GM18498 (cell line): ENCODE results near the gene C10orf95.

Experiments
- ATAC-seq: cut with Tn5 transposase; IDR thresholded peaks from one replicate; pipeline ENCODE4 v1.9.1; 2021; ENCODE audit warnings: mild to moderate bottlenecking, moderate library complexity; ENCODE audit not compliant: unreplicated experiment

C10orf95 gene

DNA sequence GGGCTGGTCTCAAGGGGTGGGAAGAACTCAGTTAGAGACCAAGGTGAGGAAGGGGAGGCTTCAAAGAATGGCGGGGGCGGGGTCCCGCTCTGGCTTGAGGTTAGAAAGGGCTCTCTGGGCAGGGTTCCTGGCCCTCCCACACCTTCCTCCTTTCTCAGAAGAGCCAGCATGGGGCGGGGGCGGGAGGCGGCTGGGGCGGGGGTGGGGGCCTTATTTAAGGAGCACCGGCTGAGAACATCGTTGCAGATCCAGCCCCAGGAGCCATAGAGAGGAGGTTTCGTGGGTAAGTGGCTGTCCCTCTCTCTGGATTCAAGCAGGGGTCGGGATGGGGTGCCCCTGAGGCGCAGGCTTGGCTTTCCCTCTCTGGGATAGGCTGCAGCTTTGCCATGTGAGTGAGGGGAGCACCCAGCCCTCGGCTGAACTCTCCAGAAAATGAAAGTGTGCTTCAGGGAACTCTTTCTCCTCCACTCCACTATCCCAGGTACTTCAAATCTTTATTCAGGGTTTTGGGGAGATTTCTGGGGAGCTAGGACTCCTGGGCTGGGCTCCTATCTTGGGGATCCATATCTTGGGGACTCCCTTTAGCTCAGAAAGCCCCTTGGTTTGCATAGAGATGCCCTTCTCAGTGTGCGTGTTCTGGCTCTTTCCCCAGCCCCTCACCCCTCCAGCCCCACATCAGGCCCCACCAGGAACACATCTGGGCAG is 15.7 kb downstream of the C10orf95 start:
- ATAC-seq = no peak

DNA sequence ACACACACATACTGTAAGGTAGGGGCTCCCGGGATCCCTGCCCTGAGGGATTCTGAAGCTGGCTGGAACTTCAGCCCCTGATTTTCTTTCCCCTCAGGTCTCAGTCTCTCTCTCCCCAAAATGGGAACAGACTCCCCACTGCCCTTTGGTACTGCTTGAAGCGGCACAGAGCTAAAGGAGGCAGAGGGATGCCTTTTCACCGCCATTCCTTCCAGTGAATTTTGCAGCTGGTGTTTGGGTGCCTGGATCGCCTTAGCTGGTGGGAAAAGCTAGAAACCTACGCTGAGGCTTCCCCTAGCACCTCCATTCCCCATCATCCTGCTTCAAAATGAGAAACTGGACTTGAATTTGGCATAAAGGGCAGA is 16.2 kb downstream of the C10orf95 start:
- ATAC-seq = no peak

DNA sequence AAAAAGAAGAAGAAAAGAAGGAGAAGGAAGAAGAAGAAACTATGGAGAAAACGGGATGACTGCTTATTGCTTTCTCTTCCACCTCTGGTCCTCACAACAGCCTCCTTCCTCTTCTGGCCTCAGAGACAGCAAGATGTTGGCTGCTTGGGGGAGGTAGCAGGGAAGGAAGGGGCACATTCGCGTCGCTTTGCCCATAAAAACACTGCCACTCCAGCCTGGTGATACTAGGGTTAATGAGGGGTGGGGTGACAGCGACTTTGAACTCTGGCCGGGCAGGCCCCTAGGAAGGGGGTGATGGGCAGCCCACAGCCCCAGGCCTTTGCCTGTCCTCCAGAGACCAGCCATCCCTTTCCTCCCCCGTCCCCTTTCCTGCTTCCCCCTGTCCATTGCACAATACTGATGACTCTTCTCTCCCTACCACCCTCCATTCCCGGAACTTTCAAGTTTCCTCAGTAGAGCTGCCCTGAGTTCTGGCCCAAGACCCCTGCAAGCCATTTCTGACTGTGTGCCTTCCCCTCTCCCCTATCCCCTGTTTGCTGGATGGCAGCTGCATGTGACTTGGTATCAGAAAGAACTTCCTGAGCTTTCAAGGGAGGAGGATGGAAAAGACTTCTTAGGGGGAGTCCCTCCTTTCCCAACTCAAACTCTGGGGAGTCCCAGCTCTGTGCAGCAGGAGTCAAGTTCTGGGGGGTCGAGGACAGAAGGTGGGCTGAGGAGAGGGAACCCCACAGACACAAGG is 16.8 kb downstream of the C10orf95 start:
- ATAC-seq = no peak

DNA sequence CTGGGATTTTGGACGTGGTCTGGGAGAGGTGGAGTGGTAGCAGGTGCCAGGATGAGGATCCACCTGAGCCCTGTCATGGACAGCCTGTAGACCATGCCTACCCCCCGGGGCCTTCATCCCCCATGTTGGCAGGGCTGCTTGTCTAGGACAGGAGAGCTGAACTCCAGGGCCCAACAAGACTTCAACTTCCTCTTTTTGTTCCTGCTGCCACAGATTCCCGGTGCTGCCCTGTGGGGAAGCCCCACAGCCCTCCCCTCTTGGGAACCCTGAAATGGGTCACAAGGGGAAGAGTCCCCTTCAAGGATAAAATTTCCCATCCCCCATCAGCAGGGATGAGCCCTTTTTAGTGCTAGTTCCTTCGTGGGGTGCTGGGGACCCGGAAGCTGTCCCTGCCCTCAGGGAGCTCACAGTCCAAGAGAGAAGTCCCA is 17.7 kb downstream of the C10orf95 start:
- no peak for ATAC-seq

DNA sequence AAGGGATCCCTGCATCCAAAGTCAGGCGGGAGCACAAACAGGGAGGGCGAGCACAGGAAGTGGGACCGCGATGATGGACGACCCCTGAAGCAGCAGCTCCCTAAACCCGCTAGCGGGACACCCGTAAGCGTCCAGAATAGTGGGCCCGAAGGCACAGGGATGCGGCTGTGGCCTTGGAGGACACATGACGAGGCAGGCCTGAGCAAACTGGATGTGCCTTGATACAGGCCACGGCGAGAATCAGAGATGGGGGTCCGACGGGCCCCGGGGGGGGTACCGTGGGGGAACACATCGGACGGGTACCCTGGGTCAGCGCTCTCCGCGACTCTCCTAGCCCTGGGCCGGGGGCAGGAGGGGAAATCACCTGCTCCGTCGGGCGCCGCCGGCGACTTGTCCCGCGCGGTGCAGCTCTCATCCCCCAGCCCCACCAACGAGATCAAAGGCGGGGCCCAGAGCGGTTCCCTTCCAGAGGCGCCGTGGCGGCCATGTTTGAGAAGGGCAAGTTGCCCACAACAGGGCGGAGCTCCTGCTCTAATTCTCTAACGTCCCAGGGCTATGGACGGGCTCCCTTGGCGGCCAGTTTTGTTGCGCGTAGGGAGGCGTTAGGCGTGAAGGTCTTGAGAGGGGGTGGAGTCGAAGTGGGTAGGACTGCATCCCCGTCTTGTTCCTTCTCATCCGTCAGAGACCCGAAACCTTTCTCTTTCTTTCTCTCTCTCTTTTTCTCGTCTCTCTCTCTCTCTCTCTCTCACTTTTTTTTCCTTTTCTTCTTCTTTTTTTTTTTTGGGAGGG is 19.0 kb downstream of the C10orf95 start, which contains the start of gene CUEDC2:
Gene CUEDC2 (minus strand): TSS at position 413 of the 789 bp plus-strand sequence. CDS start 7,386 bp downstream, outside the sequence.
- peak; percentile 88 for ATAC-seq

DNA sequence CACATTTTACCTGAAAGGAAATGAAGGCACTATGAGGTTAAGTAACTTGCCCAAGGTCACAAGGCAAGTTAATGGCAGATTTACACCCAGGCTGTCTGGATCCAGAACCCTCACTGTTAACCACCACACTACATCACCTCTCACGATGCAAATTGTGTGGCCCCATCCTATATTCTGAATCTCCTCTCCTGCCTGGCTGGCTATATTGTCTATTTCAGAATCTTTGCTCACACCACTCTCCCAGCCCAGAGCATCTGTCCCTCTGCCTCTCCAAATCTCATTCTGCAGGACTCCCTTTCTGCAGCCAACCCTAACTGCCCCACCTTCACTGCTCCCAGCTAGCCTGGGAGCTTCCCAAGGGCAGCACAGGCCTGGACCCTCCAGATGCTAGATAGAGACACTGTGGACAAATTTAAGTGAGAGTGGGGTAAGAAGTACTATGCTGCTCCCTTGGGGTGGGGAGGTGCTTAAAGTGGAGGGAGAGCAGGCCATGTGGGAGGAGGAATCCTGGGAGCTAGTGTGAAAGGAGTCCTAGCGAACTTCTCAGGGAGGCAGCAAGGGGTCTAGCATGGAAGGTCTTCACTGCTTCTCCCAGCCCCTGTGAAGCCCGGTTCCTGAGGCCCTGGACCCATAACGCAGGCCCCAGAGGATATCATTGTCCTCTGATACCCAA is 19.8 kb downstream of the C10orf95 start:
- ATAC-seq = no peak

DNA sequence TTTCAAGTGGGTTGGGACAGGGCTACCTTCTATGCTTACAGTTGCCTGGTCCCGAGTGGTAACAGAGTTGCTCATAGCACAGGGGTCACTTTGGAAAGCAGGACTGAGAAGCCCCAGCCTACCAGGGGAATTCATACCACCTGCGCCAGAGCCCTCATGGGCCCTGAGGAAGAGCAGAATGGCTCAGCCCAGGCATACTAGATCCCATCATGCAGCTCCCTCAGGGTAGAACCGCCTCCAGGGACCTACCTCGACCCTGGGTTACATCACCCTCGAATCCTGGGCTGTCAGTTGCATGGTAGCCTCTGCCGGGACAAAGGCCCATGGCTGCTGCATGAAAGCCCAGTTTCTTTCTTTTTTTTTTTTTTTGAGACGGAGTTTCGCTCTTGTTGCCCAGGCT is 21.9 kb downstream of the C10orf95 start:
- ATAC-seq = no peak

DNA sequence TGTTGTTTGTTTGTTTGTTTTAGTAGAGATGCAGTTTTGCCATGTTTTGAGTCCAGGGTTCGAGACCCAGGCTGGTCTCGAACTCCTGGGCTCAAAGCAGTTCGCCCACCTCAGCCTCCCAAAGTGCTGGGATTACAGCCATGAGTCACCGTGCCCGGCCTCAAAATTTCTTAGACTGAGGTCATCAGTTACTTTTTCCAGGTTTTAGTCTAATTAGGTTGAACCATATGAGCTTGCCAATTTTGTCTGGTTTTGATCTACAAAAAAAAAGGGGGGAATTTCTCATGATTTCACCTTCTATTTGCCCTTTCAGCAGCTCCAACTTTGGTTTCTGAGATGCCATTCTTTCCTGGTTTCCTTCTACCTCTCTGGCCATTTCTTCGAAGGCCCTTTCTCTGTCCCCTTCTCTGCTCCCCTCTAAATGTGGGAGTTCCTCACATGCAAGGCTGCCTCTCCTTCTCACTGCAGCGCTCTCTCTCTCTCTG is 24.5 kb downstream of the C10orf95 start:
- no peak for ATAC-seq

DNA sequence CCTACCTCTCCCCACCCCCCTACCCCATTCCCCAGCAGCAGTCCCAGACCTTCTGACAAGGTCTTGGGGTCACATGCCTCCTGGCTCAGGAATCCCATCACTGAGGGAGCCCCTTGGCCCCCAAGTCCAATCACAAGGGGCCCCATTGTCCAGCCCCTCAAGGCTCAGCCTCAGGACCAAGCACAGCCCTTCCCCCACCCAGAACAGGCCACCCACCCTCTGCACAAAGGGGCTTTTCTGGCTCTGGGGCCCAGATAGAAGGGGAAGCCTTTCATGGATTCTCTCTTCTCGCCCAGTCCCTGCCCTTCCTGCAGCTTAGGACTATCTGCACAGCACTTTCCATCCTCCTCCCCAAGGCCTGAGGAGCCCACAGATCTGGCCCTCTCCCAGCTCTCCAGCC is 25.9 kb downstream of the C10orf95 start:
- no peak for ATAC-seq

DNA sequence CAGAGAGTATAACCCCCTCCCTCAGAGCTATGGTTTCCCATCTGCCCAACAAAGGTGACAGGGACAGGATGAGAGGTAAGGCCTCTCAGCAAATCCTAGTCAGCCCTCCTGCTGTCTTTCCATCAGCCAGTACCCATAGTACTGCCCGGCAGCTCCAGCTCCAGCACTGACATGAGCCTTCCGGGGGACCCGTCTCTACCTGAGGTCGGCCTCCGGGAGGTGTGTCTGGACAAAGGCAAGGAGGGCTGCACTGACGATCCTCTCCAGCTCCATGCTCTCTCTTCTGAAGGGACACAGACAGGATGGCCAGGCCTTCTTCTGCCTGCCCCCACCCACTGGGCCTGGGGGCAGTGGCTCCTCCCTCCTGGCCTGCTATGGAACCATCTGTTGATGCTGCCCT is 26.4 kb downstream of the C10orf95 start:
- no peak for ATAC-seq

DNA sequence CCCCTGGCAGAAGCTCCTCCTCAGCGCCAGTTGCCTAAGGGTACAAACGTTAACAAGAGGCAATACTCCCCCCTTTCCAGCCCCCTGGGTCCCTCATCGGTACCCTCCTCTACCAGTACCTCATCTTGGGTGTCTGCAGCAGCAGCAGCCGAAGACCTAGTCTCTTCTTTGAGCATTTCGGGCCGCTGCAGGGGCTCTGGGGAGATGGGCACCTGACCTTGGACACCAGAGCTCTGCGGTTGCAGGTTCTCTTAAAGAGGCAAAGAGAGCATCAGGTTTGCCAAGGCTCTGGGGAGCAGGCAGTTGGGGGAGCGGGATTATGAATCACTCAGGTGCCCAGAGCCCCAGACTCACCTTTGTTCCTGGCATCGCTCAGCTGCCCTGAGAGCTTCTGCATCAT is 27.2 kb downstream of the C10orf95 start:
- ATAC-seq = no peak

DNA sequence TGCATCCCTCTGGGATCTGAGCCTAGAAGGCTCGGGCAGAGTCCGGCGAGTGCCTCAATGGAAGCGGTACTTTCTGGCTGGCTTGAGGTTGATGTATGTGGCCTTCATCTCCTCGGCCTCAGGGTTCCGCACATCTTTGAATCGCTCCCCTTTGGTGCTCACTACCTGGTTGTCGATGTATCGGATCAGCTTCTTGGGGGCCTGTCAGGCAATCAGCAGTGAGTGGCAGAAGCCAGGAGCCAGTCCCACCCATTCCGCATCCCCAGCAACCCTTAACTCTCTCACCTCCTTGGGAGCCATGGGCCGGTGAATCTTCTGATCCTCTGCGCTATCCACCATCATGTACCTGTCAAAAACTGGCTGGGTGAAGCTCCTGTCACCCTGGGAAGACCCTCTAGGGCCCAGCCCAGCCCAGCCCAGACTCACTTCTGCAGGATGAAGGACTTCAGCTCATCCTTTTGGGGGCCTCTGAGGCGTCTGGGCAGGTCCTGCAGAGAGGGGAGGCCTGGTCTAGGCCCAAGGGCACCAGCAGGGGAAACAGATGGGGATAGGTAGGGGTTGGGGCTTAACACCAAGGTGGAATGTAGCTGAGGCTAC is 27.9 kb downstream of the C10orf95 start:
- no peak for ATAC-seq

DNA sequence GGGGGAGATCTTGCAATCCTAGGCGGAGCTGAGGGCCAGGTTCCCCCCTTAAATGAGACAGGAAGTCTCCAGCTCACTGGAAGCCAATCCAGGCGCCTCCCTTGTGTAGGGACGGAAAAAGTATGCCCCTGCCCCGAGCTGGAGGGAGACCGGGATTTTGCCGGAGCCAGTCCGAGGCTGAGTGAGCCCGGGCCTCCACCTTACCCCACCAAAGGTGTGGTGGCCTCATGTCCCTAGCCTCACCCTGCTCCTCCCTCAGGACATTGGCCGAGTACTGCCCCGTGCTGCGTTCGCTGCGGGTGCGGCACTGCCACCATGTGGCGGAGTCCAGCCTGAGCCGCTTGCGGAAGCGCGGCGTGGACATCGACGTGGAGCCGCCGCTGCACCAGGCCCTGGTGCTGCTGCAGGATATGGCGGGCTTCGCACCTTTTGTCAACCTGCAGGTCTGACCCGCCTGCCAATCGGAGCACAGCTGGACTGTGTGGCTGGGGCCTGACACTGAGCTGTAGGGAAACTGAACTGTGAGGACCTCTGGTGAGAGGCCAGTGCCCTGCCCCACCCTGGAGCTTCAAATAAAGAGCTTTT is 28.7 kb downstream of the C10orf95 start:
- peak; percentile 34 for ATAC-seq

DNA sequence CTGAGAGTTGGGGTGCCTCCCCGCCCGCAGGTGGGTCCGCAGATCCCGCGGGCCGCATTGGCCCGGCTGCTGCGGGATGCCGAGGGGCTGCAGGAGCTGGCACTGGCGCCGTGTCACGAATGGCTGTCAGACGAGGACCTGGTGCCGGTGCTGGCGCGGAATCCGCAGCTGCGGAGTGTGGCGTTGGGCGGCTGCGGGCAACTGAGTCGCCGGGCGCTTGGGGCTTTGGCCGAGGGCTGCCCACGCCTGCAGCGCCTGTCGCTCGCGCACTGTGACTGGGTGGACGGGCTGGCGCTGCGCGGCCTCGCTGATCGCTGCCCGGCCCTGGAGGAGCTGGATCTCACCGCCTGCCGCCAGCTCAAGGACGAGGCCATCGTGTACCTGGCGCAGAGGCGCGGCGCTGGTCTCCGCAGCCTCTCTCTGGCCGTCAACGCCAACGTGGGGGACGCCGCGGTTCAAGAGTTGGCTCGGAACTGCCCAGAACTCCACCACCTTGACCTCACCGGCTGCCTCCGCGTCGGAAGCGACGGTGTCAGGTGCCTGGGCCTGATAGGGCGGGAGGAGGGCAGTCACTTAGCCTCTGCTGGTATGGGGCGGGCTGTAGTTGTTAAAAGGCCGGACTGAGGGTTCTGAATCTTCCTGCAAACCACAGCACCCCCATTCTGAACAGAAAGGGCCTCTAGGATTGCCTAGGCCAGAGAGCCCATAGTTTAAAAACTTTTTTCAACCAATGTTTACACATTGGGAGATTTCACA is 29.4 kb downstream of the C10orf95 start:
- ATAC-seq = peak; percentile 2

DNA sequence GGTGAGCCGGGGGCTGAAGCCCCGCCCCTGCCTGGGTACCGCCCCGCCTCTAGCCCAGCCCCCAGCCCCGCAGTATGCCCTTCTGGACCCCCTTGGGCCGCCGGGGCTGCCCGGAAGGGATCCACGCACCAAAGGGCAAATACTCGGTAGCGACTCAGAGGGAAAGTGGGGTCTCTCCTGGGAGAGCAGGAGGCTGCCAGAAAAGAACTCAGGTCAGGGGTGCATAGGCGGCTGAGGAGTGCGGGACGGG is 29.9 kb downstream of the C10orf95 start:
- no peak for ATAC-seq

DNA sequence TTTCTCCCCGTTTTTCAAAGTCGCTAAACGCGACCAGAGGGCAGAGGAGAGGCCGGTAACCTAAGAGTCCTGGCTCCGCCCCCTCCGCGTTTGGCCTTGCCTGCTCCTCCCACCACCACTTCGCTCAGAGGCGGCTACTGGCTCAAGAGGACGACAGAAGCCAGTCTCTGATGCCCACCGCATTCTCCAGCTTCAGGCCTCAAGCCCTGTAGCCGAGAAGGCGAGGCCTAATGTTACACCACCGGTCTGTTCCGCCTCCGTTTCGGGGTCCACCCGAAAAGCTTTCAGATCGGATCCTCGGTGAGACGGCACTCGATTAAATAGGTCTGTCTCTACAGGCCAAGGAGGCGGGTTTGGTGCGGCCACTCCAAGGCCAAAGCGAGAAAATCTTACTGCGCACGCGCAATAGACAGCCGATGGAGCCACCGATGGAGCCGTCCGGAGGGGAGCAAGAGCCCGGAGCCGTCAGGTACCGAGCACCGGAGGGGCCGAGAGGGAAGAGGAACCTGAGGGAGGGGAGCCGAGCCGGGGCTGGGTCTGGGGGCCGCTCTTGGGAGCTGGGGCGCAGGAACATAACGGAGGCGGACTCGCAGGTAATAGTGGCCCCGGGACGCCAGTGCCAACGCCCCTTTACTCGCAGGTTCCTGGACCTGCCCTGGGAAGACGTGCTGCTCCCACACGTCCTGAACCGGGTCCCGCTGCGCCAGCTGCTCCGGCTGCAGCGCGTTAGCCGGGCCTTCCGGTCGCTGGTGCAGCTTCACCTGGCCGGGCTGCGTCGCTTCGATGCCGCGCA is 30.4 kb downstream of the C10orf95 start, which contains the start of gene FBXL15:
Gene FBXL15 (plus strand): TSS at position 123 of the 793 bp plus-strand sequence. CDS start 294 bp downstream, at position 417.
- peak; percentile 71 for ATAC-seq

DNA sequence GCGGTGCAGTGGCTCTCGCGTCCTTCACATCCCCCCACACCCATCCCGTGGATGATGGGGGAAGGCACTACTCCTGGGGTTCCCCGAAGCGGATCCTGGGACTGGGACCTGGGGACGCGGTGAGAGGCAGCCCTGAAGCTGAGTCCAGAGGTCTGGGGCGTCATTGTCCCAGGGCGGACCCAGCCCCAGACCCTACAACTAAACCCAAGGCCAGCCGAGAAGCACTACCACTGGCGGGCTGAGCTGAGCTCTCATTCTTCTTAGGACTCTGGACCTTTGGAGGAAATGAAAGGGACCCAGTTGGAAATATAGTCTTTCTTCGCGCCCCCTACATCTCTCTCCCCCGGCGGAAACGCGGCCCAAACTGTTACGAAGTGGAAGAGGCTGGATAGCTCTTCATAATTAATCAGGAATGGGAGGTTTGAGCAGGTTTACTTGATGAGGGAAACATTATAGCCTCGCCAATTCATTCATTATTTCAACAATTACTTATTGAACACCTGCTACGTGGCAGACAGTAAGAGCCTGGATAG is 31.1 kb downstream of the C10orf95 start:
- ATAC-seq = no peak
